K562 (cell line): ENCODE measurements around the gene AK5. TPM values are rescaled to one million over a fixed set of nuclear protein-coding genes. Genes with fewer than 3 reads are reported as not detected.

Experiments used
- ATAC-seq: fragments of 200-7000 bp; cut with Tn5 transposase; 3 replicates; pipeline ENCODE4 v1.9.1; 2020; ENCODE audit warnings: moderate library complexity
- BruUV-seq: library from RNA; stranded (reverse); fragments of 400-500 nt; replicated peaks from 2 replicates; lab custom pipeline; 2021; lab: Mats Ljungman, UMichigan
- CTCF ChIA-PET: fragments of 300-600 bp; formaldehyde crosslinking; extraction: SDS; loops from one replicate; lab custom pipeline; 2021; ENCODE audit warnings: low intra/inter-chr PET ratio; lab: Yijun Ruan, JAX
- POLR2A ChIA-PET: fragments of 300-600, 350-650 bp; sonication (Branson Sonifier 250); formaldehyde crosslinking; extraction: SDS; loops from one replicate; lab custom pipeline; 2021; ENCODE audit warnings: antibody characterized with exemption, inconsistent platforms; lab: Yijun Ruan, JAX
- DNase-seq, 4 experiments: peaks; one replicate each; pipeline versions ENCODE4 v3.0.0 to v3.0.0-alpha.2; 2011 to 2018; ENCODE audit warnings: low spot score in 3 of 4, mixed read lengths in 3 of 4; ENCODE audit errors: extremely low read depth in 1 of 4
- FAIRE-seq: peaks from 2 replicates; lab custom pipeline; 2011; peaks lifted over from hg19 to GRCh38; lab: Jason Lieb, UNC
- H2AFZ ChIP-seq: 2 replicates; pipeline ENCODE4 v1.6.0; 2011; ENCODE audit warnings: low read depth, low read length, control low read depth, inconsistent platforms
- H3K27ac ChIP-seq: fragments of 200-600 bp; 3 replicates; pipeline ENCODE4 v1.8.0; 2011; ENCODE audit warnings: low read depth, mild to moderate bottlenecking, control low read depth, inconsistent platforms, low read length, moderate library complexity, mixed read lengths; ENCODE audit errors: extremely low read depth
- H3K27me3 ChIP-seq, 2 experiments: fragments of 300-600 bp in 1 of 2; 2 replicates in 1 of 2; 3 replicates in 1 of 2; pipeline versions ENCODE4 v1.6.0 to v1.8.0; 2011; ENCODE audit warnings: inconsistent platforms in 2 of 2, low read length in 2 of 2, mild to moderate bottlenecking in 1 of 2, mixed read lengths in 1 of 2, moderate library complexity in 1 of 2; ENCODE audit not compliant: control insufficient read depth in 2 of 2, insufficient read depth in 2 of 2
- H3K36me3 ChIP-seq: fragments of 300-600 bp; 3 replicates; pipeline ENCODE4 v1.8.0; 2011; ENCODE audit warnings: mild to moderate bottlenecking, low read length, inconsistent platforms; ENCODE audit not compliant: control insufficient read depth, insufficient read depth
- H3K4me1 ChIP-seq, 2 experiments: fragments of 200-600 bp in 1 of 2; replicated peaks in 1 of 2; 2 replicates in 1 of 2; 3 replicates in 1 of 2; pipeline versions ENCODE4 v1.5.1 to v1.8.0; 2011; ENCODE audit warnings: inconsistent platforms in 2 of 2, low read length in 2 of 2, mild to moderate bottlenecking in 1 of 2, mixed read lengths in 1 of 2, moderate library complexity in 1 of 2; ENCODE audit not compliant: control insufficient read depth in 2 of 2, insufficient read depth in 2 of 2
- H3K4me2 ChIP-seq: 2 replicates; pipeline ENCODE4 v1.6.1; 2011; ENCODE audit warnings: low read length, control low read depth, inconsistent platforms, mixed read lengths; ENCODE audit not compliant: insufficient read depth
- H3K4me3 ChIP-seq: fragments of 200-600 bp; sonication (generic), shearing (Covaris generic); 2 replicates; pipeline ENCODE4 v1.5.1; 2016; ENCODE audit warnings: control low read depth, inconsistent platforms
- H3K79me2 ChIP-seq: fragments of 200-600 bp; 3 replicates; pipeline ENCODE4 v1.8.0; 2011; ENCODE audit warnings: low read length, inconsistent platforms; ENCODE audit not compliant: control insufficient read depth, insufficient read depth
- H3K9ac ChIP-seq, 2 experiments: 2 replicates each; pipeline versions ENCODE4 v1.6.0 to v1.6.1; 2011; ENCODE audit warnings: low read depth in 2 of 2, low read length in 2 of 2, control low read depth in 1 of 2, inconsistent platforms in 1 of 2, mild to moderate bottlenecking in 1 of 2, mixed read lengths in 1 of 2; ENCODE audit not compliant: insufficient read depth in 1 of 2
- H3K9me1 ChIP-seq: one replicate; pipeline ENCODE4 v1.6.0; 2011; ENCODE audit warnings: inconsistent platforms, mild to moderate bottlenecking, low read length, moderate library complexity; ENCODE audit not compliant: control insufficient read depth, insufficient read depth
- H3K9me3 ChIP-seq: replicated peaks from 2 replicates; pipeline ENCODE4 v1.5.1; 2011; ENCODE audit warnings: low read depth, low read length, inconsistent platforms; ENCODE audit not compliant: control insufficient read depth, insufficient read depth
- H4K20me1 ChIP-seq: replicated peaks from 2 replicates; pipeline ENCODE4 v1.6.1; 2011; ENCODE audit warnings: low read length, inconsistent platforms, mixed read lengths; ENCODE audit not compliant: control insufficient read depth, insufficient read depth
- BMI1 ChIP-seq: fragments of 150-350 bp; IDR thresholded peaks from 2 replicates; pipeline ENCODE4 v1.6.1; 2014; ENCODE audit warnings: low read length
- CBFA2T2 ChIP-seq: fragments of 450-650 bp; conservative IDR thresholded peaks from 2 replicates; pipeline ENCODE4 v1.6.1; 2017; ENCODE audit warnings: mild to moderate bottlenecking
- CBX8 ChIP-seq: fragments of 200-600 bp; sonication (generic); IDR thresholded peaks from 2 replicates; pipeline ENCODE4 v1.6.1; 2012; ENCODE audit warnings: borderline replicate concordance, mixed run types, low read depth, mild to moderate bottlenecking, moderate library complexity, mixed read lengths, low read length, control low read depth, inconsistent platforms; ENCODE audit not compliant: poor library complexity, severe bottlenecking; ENCODE audit errors: extremely low read depth
- CHD1 ChIP-seq: fragments of 200-600 bp; sonication (generic); IDR thresholded peaks from one replicate; pipeline ENCODE4 v1.6.1; 2012; ENCODE audit warnings: mild to moderate bottlenecking, moderate library complexity, low read length, inconsistent platforms
- FOXJ2 ChIP-seq: fragments of 200-800 bp; sonication (Bioruptor generic); IDR thresholded peaks from 2 replicates; pipeline ENCODE4 v1.6.1; 2016; ENCODE audit warnings: missing genetic modification characterization, missing compliant biosample characterization
- KHSRP ChIP-seq: fragments of 450-650 bp; IDR thresholded peaks from 2 replicates; pipeline ENCODE4 v1.6.1; 2017
- SMAD2 ChIP-seq: fragments of 150-350 bp; IDR thresholded peaks from 2 replicates; pipeline ENCODE4 v1.6.1; 2014; ENCODE audit warnings: low read depth, mild to moderate bottlenecking, low read length
- SOX6 ChIP-seq: fragments of 450-650 bp; IDR thresholded peaks from 2 replicates; pipeline ENCODE4 v1.6.1; 2014; ENCODE audit warnings: mild to moderate bottlenecking
- ZFP30 ChIP-seq: fragments of 250-450 bp; sonication (Bioruptor Pico); IDR thresholded peaks from 2 replicates; pipeline ENCODE4 v1.8.0; 2022; ENCODE audit warnings: moderate library complexity, mild to moderate bottlenecking, inconsistent platforms, borderline replicate concordance
- ZNF175 ChIP-seq: fragments of 200-800 bp; sonication (Bioruptor generic); IDR thresholded peaks from 2 replicates; pipeline ENCODE4 v1.6.1; 2016; ENCODE audit warnings: low read depth, mild to moderate bottlenecking, missing genetic modification characterization, missing compliant biosample characterization
- ZNF316 ChIP-seq: fragments of 450-650 bp; IDR thresholded peaks from 2 replicates; pipeline ENCODE4 v1.6.1; 2016
- WGBS: fragments of 100-300 bp; shearing (Covaris generic); methylation state at CpG from one replicate; pipeline ENCODE4 v1.1.6; 2016; ENCODE audit warnings: low coverage, mixed read lengths; ENCODE audit not compliant: insufficient coverage; ENCODE audit errors: missing lambda C conversion rate; 5-methylcytosine and 5-hydroxymethylcytosine counted together
- in situ Hi-C: fragments of 300-500 bp; cut with MboI; formaldehyde crosslinking; loops from 4 replicates; pipeline ENCODE4 v1.15.0; 2018; ENCODE audit warnings: inconsistent platforms, mixed read lengths
- intact Hi-C: fragments of 100-400 bp; cut with micrococcal nuclease; formaldehyde crosslinking; loops from 2 replicates; pipeline ENCODE4 v1.14.2; 2022
- polyA plus RNA-seq, 8 experiments: library from polyadenylated mRNA; depleted of rRNA in 4 of 8; stranded (reverse) in 5 of 8; unstranded in 3 of 8; fragments of >200 nt; fragmentation: Nextera tagmentation in 2 of 8; fragmentation: Illumina TruSeq in 1 of 8; extraction: Ambion mirVana in 2 of 8; extraction: Trizol in 1 of 8; gene quantifications; 2 replicates each; pipeline versions ENCODE4 v1.2.1 to v1.2.3, GENCODE V29; 2011 to 2014; ENCODE audit warnings: inconsistent platforms in 1 of 8, missing spikeins in 1 of 8
- total RNA-seq, 7 experiments: library from RNA; depleted of rRNA in 6 of 7; stranded (reverse); fragments of >200 nt in 6 of 7; fragmentation: Illumina TruSeq in 2 of 7; extraction: Trizol in 2 of 7; gene quantifications; 2 replicates each; pipeline versions ENCODE4 v1.2.1 to v1.2.3, GENCODE V29; 2011 to 2021; ENCODE audit warnings: low replicate concordance in 1 of 7

The AK5 gene
- total and polyA plus RNA-seq, 9 of the 15 experiments (the other 6 are each of a cell fraction or from before 2014, with no cell fraction given), result 0.06 TPM; not detected in 8

DNA sequence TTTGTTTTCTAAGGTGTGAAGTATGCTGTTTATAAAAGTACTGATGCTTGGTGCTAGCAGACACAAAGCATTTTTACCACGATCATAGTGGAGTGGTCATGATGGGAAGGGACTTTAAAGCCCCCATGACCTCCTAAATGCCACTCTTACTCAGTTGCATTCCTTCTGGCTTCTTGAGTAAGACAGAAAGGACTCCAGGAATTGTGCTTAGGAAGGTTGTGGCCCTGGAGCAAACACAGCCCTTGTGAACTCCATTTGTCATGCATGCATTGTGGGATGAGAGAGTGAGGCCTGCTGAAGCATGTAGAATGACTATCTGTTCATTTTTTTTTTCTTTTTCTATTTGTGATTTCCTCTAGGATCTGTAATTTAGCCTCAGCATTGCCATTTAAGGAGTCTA lies 34.2 kb downstream of the AK5 start:
- H3K4me1 ChIP-seq, result no peaks in the 10 kb centered on the region
- ATAC-seq, result no peak
- H3K9me1 ChIP-seq, result no peaks in the 10 kb centered on the region
- no peaks in the 10 kb centered on the region for H3K36me3 ChIP-seq
- H3K9ac ChIP-seq, result no peak overlapping the region
- H3K4me2 ChIP-seq, result no peak overlapping the region
- no peak for FAIRE-seq
- H3K27me3 ChIP-seq, result no peaks in the 10 kb centered on the region
- DNase-seq, result no peak
- 13% methylated on average over 1 of the region's 1 CpG for WGBS
- no peaks in the 10 kb centered on the region for H3K79me2 ChIP-seq
- no TSS peak for BruUV-seq
- ChIA-PET POLR2A (no interaction called here), CTCF (no interaction called here)
- intact Hi-C loops, result no loop called here
- in situ Hi-C loops, result no loop called here
- no peak overlapping the region for H3K4me3 ChIP-seq
- H3K9me3 ChIP-seq, result no peaks in the 10 kb centered on the region
- no peak overlapping the region for H3K27ac ChIP-seq
- no peaks in the 10 kb centered on the region for H4K20me1 ChIP-seq
- TF ChIP-seq CHD1 (no peak), CBX8 (no peak), ZFP30 (no peak), CBFA2T2 (no peak), KHSRP (no peak), ZNF316 (no peak)
- no peak overlapping the region for H2AFZ ChIP-seq

DNA sequence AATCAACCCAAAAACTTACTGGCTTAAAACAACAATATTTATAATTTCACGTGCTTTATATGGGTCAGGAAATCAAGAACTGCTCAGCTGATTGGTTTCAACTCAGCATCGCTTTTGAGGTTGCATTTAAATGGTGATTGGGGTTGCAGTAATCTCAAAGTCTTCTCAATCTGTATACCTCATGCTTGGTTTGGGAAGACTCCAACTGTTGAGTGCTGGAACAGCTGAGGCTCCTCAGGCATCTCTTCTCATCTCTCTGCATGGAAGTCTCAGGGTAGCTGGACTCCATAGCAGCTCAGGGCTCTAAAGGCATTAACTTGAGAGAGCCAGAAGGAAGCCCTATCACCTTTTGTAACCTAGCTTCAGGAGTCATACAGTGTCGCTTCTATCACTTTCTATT lies 35.1 kb downstream of the AK5 start:
- no peak overlapping the region for H3K4me3 ChIP-seq
- H2AFZ ChIP-seq, result no peak overlapping the region
- H3K9me3 ChIP-seq, result no peaks in the 10 kb centered on the region
- BruUV-seq, result no TSS peak
- no peak overlapping the region for H3K4me2 ChIP-seq
- H3K9ac ChIP-seq, result no peak overlapping the region
- 3% methylated on average over 3 of the region's 3 CpGs for WGBS
- no peaks in the 10 kb centered on the region for H3K9me1 ChIP-seq
- ChIA-PET CTCF (no interaction called here), POLR2A (interaction anchor here (0.7 kb wide), 1 partner anchor 1353 kb away, joined by 3 read pairs; no protein-coding TSS in a partner anchor)
- H3K27me3 ChIP-seq, result no peaks in the 10 kb centered on the region
- intact Hi-C loops (no loop called here), in situ Hi-C loops (no loop called here)
- no peaks in the 10 kb centered on the region for H4K20me1 ChIP-seq
- H3K79me2 ChIP-seq, result no peaks in the 10 kb centered on the region
- no peak for ATAC-seq
- H3K36me3 ChIP-seq, result no peaks in the 10 kb centered on the region
- no peak overlapping the region for H3K27ac ChIP-seq
- no peak for DNase-seq
- FAIRE-seq, result no peak
- no peaks in the 10 kb centered on the region for H3K4me1 ChIP-seq
- TF ChIP-seq FOXJ2 (no peak), BMI1 (no peak), ZNF175 (CRISPR knock-in tag) (no peak), SOX6 (no peak), SMAD2 (no peak)
